HG03378 (cell line): ENCODE results near the gene PPP1R3E.

Experiments used
- ATAC-seq: cut with Tn5 transposase; IDR thresholded peaks from one replicate; pipeline ENCODE4 v1.9.1; 2021; ENCODE audit warnings: mild to moderate bottlenecking, moderate library complexity; ENCODE audit not compliant: unreplicated experiment

The PPP1R3E gene

DNA sequence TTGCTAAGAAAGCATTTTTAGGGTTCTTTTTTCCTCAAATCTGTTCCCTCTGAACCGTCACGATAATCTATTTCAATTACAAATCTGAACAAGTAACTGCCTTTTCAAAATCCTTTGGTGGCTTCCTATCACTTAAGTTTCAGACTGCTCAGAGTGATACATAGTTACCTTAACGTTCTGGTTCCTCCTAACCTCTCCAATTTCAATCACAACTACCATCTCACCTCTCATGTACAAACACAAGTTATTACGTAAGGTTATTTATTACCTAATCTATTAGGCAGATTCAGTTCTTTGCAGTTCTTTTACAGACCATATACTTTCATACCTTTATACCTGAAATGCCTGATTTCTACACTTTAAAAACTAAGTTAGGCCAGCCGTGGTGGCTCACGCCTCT lies 52.8 kb downstream of the PPP1R3E start:
- ATAC-seq = no peak

DNA sequence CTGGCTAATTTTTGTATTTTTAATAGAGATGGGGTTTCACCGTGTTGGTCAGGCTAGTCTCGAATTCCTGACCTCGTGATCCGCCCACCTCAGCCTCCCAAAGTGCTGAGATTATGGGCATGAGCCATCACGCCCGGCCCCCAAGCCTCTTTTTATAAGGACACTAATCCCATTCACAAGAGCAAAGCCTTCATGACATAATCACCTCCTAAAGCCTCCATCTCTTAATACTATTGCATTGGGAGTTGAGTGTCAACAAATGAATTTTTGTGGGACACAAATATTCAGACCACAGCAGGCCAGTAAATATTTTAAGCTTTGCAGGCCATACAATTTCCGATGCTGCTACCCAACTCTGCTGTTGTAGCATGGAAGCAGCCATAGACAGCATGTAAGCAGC lies 54.1 kb downstream of the PPP1R3E start:
- ATAC-seq = no peak
